Upper lobe of left lung (tissue), 4 donors: ENCODE measurements around the gene PARD3B.

Experiments
- CTCF ChIP-seq, 6 experiments: fragments of 450-650 bp in 4 of 6; fragments of 200-600 bp in 2 of 6; sonication (generic) in 2 of 6; IDR thresholded peaks; one replicate each; pipeline ENCODE4 v1.5.1; 2016 to 2019; ENCODE audit warnings: antibody characterized with exemption in 6 of 6
- POLR2A ChIP-seq, 4 donors: fragments of 450-650 bp; IDR thresholded peaks; one replicate each; pipeline ENCODE4 v1.5.1; 2016 to 2017; ENCODE audit warnings: antibody characterized with exemption in 4 of 4, mild to moderate bottlenecking in 2 of 4
- POLR2AphosphoS5 ChIP-seq, 2 donors: sonication (generic); formaldehyde crosslinking; IDR thresholded peaks; one replicate each; pipeline ENCODE4 v1.5.1; 2017; ENCODE audit warnings: antibody characterized with exemption in 2 of 2

GRCh38 chr2:204507636-204508035 is 37.6 kb upstream of the PARD3B start:
- TF ChIP-seq CTCF (IDR thresholded peaks at IDR 0.05): no peak
- TF ChIP-seq POLR2A (IDR thresholded peaks at IDR 0.05): no peak
- TF ChIP-seq POLR2AphosphoS5 (IDR thresholded peaks at IDR 0.05): no peak
